SU-DHL-6 (cell line): ENCODE data around the gene IFITM2.

ENCODE experiments used
- EZH2phosphoT487 ChIP-seq: fragments of 200-600 bp; sonication (generic), shearing (Covaris generic); conservative IDR thresholded peaks from 2 replicates; pipeline ENCODE4 v1.6.1; 2018; ENCODE audit warnings: mild to moderate bottlenecking, antibody characterized with exemption, low read length, moderate library complexity, mixed read lengths
- TF ChIP-seq, protein P1 (sequence below): fragments of 200-600 bp; sonication (generic); IDR thresholded peaks from one replicate; pipeline ENCODE4 v1.5.1; 2017; ENCODE audit warnings: antibody characterized with exemption, mild to moderate bottlenecking, low read length, moderate library complexity; ENCODE audit not compliant: insufficient read depth, poor library complexity, severe bottlenecking

DNA sequence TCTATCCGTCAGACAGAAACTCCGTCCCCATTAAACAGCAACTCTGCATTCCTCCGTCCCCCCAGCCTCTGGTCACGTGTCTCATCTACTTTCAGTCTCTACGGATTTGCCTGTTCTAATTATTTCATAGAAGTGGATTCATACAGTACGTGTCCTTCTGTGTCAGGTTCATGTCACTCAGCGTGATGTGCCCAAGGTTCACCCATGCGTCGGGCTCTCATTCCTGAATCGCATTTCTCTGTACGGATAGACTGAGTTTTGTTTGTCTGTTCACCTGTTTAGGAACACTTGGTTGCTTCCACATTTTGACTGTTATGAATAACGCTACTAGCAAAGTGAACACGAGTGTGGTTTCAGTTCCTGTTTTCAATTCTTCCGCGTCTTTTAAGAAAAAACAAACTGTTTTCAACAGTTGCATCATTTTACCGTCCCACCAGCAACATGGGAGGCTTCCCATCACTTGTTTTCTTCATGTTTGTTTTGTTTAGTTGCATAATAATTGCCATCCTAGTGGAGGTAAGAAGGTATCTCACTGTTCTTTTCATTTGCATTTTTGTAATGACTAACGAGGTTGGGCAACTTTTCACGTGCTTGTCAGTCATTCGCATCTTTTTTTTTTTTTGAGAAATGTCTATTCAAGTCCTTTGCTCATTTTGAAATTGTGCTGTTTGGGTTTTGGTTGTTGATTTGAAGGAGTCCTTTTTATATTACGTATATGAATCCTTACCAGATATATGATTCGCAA is 38.3 kb upstream of the IFITM2 start:
- TF ChIP-seq, protein P1, sequence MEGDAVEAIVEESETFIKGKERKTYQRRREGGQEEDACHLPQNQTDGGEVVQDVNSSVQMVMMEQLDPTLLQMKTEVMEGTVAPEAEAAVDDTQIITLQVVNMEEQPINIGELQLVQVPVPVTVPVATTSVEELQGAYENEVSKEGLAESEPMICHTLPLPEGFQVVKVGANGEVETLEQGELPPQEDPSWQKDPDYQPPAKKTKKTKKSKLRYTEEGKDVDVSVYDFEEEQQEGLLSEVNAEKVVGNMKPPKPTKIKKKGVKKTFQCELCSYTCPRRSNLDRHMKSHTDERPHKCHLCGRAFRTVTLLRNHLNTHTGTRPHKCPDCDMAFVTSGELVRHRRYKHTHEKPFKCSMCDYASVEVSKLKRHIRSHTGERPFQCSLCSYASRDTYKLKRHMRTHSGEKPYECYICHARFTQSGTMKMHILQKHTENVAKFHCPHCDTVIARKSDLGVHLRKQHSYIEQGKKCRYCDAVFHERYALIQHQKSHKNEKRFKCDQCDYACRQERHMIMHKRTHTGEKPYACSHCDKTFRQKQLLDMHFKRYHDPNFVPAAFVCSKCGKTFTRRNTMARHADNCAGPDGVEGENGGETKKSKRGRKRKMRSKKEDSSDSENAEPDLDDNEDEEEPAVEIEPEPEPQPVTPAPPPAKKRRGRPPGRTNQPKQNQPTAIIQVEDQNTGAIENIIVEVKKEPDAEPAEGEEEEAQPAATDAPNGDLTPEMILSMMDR = no peak
- TF ChIP-seq EZH2phosphoT487 = no peak
